Measurements from ENCODE around the gene ABHD18. TPM values are rescaled to one million over a fixed set of nuclear protein-coding genes. Genes with fewer than 3 reads are reported as not detected.
"Not testable (repeated sequence)": the region's sequence is repeated elsewhere in the genome, so short reads cannot be mapped to it uniquely, and the experiment has no call there.

The ABHD18 gene
- total RNA-seq, 1 experiment from 2014 or later: 10.1 TPM

DNA sequence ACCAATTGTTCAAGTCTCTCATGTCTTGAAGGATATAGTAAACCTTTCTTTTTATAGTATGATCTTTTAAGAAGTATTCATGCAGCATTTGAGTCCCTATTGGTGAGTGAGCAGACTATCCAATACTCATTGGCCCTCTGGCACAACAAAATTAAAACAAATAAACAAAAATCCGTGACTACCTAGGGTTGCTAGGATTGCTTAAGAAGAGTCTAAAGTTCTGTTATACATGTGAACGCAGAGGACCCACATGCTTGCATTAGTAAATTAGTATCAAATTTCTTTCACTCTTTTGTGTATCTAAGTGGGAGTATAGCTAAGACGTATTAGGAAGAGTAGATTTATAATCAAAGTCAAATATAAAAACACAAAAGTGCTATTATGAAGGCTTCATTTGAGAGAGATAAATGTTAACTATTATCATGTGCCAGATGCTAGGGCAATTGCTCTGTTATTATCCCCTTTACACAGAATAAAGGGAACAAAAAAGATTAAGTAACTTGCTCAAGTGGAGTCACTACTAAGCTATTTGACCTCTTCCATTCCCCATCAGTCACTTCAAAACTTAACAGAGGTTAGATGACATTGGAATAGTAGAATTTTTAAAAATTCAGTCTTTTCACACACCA, 66.7 kb downstream of the ABHD18 start:
- Histone ChIP-seq H3K36me3 (ENCODE audit: insufficient read depth, low read length, poor library complexity, severe bottlenecking) (peaks cover 4% of the 10 kb centered on the region), H3K27ac (ENCODE audit: low read depth, low read length, poor library complexity, severe bottlenecking) (no peak overlapping the region), H3K27me3 (replicated peaks; ENCODE audit: insufficient read depth, low read depth, low read length, poor library complexity) (no peaks in the 10 kb centered on the region), H3K9me3 (ENCODE audit: low read depth, low read length, poor library complexity, severe bottlenecking) (no peaks in the 10 kb centered on the region), H3K4me1 (ENCODE audit: insufficient read depth, low read length, poor library complexity, severe bottlenecking) (no peaks in the 10 kb centered on the region), H3K4me3 (ENCODE audit: low read depth, low read length, poor library complexity, severe bottlenecking) (no peak overlapping the region)
- ChIA-PET CTCF (no interaction called here), POLR2A (ENCODE audit: low non-redundant PET) (no interaction called here)
- no peak for DNase-seq (ENCODE audit: low spot score)
- BruUV-seq (replicated peaks): no TSS peak
- intact Hi-C loops (cut with micrococcal nuclease; ENCODE audit: unreplicated experiment): no loop called here
- TF ChIP-seq, protein P1, sequence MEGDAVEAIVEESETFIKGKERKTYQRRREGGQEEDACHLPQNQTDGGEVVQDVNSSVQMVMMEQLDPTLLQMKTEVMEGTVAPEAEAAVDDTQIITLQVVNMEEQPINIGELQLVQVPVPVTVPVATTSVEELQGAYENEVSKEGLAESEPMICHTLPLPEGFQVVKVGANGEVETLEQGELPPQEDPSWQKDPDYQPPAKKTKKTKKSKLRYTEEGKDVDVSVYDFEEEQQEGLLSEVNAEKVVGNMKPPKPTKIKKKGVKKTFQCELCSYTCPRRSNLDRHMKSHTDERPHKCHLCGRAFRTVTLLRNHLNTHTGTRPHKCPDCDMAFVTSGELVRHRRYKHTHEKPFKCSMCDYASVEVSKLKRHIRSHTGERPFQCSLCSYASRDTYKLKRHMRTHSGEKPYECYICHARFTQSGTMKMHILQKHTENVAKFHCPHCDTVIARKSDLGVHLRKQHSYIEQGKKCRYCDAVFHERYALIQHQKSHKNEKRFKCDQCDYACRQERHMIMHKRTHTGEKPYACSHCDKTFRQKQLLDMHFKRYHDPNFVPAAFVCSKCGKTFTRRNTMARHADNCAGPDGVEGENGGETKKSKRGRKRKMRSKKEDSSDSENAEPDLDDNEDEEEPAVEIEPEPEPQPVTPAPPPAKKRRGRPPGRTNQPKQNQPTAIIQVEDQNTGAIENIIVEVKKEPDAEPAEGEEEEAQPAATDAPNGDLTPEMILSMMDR (conservative IDR thresholded peaks at IDR 0.05; ENCODE audit: low read depth, low read length): no peak
- no peak for TF ChIP-seq EZH2 (IDR thresholded peaks at IDR 0.05; ENCODE audit: borderline replicate concordance, low read depth, low read length, poor library complexity, severe bottlenecking)

DNA sequence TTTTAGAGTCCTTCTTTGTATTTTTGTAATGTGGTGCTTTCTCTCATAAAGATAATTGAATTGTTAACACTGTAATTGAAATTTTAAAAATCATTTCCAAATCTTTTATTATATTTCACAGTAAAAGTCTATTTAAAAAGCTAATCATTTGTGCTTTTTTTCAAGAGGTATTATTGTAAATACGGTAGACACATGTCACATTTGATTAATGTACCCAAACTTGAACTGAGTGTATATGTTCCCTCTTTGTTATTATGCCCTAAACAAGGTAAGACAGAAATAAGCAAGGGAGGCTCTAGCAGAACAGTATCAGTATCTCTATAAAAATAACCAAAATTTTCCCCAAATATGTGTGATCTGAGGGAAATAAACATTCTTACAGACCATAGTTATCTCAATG, 74.4 kb downstream of the ABHD18 start:
- Histone ChIP-seq H3K4me1 (ENCODE audit: insufficient read depth, low read length, poor library complexity, severe bottlenecking) (no peaks in the 10 kb centered on the region), H3K9me3 (ENCODE audit: low read depth, low read length, poor library complexity, severe bottlenecking) (no peaks in the 10 kb centered on the region), H3K4me3 (ENCODE audit: low read depth, low read length, poor library complexity, severe bottlenecking) (no peak overlapping the region), H3K27me3 (replicated peaks; ENCODE audit: insufficient read depth, low read depth, low read length, poor library complexity) (no peaks in the 10 kb centered on the region), H3K27ac (ENCODE audit: low read depth, low read length, poor library complexity, severe bottlenecking) (no peak overlapping the region), H3K36me3 (ENCODE audit: insufficient read depth, low read length, poor library complexity, severe bottlenecking) (no peaks in the 10 kb centered on the region)
- BruUV-seq (replicated peaks): no TSS peak
- ChIA-PET POLR2A (ENCODE audit: low non-redundant PET) (no interaction called here), CTCF (no interaction called here)
- intact Hi-C loops (cut with micrococcal nuclease; ENCODE audit: unreplicated experiment): no loop called here
- TF ChIP-seq, protein P1 (conservative IDR thresholded peaks at IDR 0.05; ENCODE audit: low read depth, low read length): no peak
- TF ChIP-seq EZH2 (IDR thresholded peaks at IDR 0.05; ENCODE audit: borderline replicate concordance, low read depth, low read length, poor library complexity, severe bottlenecking): no peak
- no peak for DNase-seq (ENCODE audit: low spot score)

DNA sequence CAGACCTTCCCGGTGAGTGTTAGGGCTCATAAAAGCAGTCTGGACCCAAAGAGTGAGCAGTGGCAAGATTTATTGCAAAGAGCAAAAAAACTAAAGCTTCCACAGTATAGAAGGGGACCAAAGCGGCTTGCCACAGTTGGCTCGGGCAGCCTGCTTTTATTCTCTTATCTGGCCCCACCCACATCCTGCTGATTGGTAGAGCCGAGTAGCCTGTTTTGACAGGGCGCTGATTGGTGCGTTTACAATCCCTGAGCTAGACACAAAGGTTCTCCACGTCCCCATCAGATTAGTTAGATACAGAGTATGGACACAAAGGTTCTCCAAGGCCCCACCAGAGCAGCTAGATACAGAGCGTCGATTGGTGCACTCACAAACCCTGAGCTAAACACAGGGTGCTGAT, 81.8 kb downstream of the ABHD18 start:
- DNase-seq (ENCODE audit: low spot score); H3K9me3 ChIP-seq (ENCODE audit: low read depth, low read length, poor library complexity, severe bottlenecking); H3K4me3 ChIP-seq (ENCODE audit: low read depth, low read length, poor library complexity, severe bottlenecking); H3K27ac ChIP-seq (ENCODE audit: low read depth, low read length, poor library complexity, severe bottlenecking); intact Hi-C loops (cut with micrococcal nuclease; ENCODE audit: unreplicated experiment); BruUV-seq (replicated peaks); H3K27me3 ChIP-seq (replicated peaks; ENCODE audit: insufficient read depth, low read depth, low read length, poor library complexity); H3K36me3 ChIP-seq (ENCODE audit: insufficient read depth, low read length, poor library complexity, severe bottlenecking); POLR2A ChIA-PET (ENCODE audit: low non-redundant PET); CTCF ChIA-PET; H3K4me1 ChIP-seq (ENCODE audit: insufficient read depth, low read length, poor library complexity, severe bottlenecking): not testable (repeated sequence)

DNA sequence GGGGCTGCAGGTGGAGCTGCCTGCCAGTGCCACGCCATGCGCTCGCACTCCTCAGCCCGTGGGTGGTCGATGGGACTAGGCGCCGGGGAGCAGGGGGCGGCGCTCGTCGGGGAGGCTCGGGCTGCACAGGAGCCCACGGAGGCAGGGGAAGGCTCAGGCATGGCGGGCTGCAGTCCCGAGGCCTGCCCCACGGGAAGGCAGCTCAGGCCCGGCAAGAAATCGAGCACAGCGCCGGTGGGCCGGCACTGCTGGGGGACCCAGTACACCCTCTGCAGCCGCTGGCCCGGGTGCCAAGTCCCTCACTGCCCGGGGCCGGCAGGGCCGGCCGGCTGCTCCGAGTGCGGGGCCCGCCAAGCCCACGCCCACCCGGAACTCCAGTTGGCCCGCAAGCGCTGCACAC, 82.3 kb downstream of the ABHD18 start:
- H3K27ac ChIP-seq (ENCODE audit: low read depth, low read length, poor library complexity, severe bottlenecking); CTCF ChIA-PET; DNase-seq (ENCODE audit: low spot score); H3K4me3 ChIP-seq (ENCODE audit: low read depth, low read length, poor library complexity, severe bottlenecking); intact Hi-C loops (cut with micrococcal nuclease; ENCODE audit: unreplicated experiment); BruUV-seq (replicated peaks); H3K9me3 ChIP-seq (ENCODE audit: low read depth, low read length, poor library complexity, severe bottlenecking); POLR2A ChIA-PET (ENCODE audit: low non-redundant PET); H3K36me3 ChIP-seq (ENCODE audit: insufficient read depth, low read length, poor library complexity, severe bottlenecking); H3K4me1 ChIP-seq (ENCODE audit: insufficient read depth, low read length, poor library complexity, severe bottlenecking); H3K27me3 ChIP-seq (replicated peaks; ENCODE audit: insufficient read depth, low read depth, low read length, poor library complexity): not testable (repeated sequence)

Measured in A673 (cell line).